GM12891 (cell line): ENCODE results near the gene CAMK2G.

Source experiments
- PAX5 ChIP-seq: IDR thresholded peaks from 2 replicates; pipeline ENCODE4 v1.6.1; 2011; ENCODE audit warnings: low read length, moderate library complexity, mild to moderate bottlenecking; ENCODE audit not compliant: insufficient read depth, severe bottlenecking
- POLR2A ChIP-seq: IDR thresholded peaks from 2 replicates; pipeline ENCODE4 v1.6.1; 2011; ENCODE audit warnings: low read depth, low read length, control low read depth
- POLR2AphosphoS5 ChIP-seq: IDR thresholded peaks from 2 replicates; pipeline ENCODE4 v1.6.1; 2011; ENCODE audit warnings: low read depth, low read length, control low read depth
- POU2F2 ChIP-seq: IDR thresholded peaks from 2 replicates; pipeline ENCODE4 v1.6.1; 2011; ENCODE audit warnings: low read depth, mild to moderate bottlenecking, control low read depth, low read length, moderate library complexity
- SPI1 ChIP-seq: IDR thresholded peaks from 2 replicates; pipeline ENCODE4 v1.6.1; 2011; ENCODE audit warnings: low read depth, low read length, control low read depth
- TAF1 ChIP-seq: IDR thresholded peaks from 2 replicates; pipeline ENCODE4 v1.6.1; 2011; ENCODE audit warnings: low read depth, low read length, control low read depth

GRCh38 chr10:73894245-73894971 is 20.1 kb upstream of the CAMK2G start:
- TF ChIP-seq POLR2AphosphoS5 (no peak), POLR2A (no peak), SPI1 (no peak), PAX5 (no peak), TAF1 (no peak), POU2F2 (no peak)
